Activated naive CD8-positive, alpha-beta T cell treated with anti-CD3 and anti-CD28 coated beads, Interleukin-2, amount 10 ng/mL, durations not matched to agents 7 days and 5 days (primary cell): ENCODE measurements around the gene BIN1. TPM values are rescaled to one million over a fixed set of nuclear protein-coding genes. Genes with fewer than 3 reads are reported as not detected.

Experiments
- ATAC-seq: fragments of 150-1000 bp; cut with Tn5 transposase; one replicate; pipeline ENCODE4 v1.10.0; 2021; ENCODE audit warnings: low read depth, moderate library complexity
- POLR2A ChIA-PET: fragments of 350-600 bp; sonication (Branson Sonifier 250); formaldehyde crosslinking; loops from one replicate; lab custom pipeline; 2021; ENCODE audit warnings: antibody characterized with exemption; lab: Charles Lee
- DNase-seq: peaks from one replicate; pipeline ENCODE4 v3.0.0; 2021
- H3K27ac Mint-ChIP-seq: one replicate; pipeline ENCODE4 v1.8.0; 2022; ENCODE audit warnings: mild to moderate bottlenecking, mixed read lengths
- H3K27me3 Mint-ChIP-seq: one replicate; pipeline ENCODE4 v1.8.0; 2022; ENCODE audit warnings: mild to moderate bottlenecking, moderate library complexity, mixed read lengths
- H3K36me3 Mint-ChIP-seq: one replicate; pipeline ENCODE4 v1.8.0; 2021; ENCODE audit warnings: mild to moderate bottlenecking, mixed read lengths
- H3K4me1 Mint-ChIP-seq: one replicate; pipeline ENCODE4 v1.8.0; 2021; ENCODE audit warnings: mixed read lengths
- H3K4me3 Mint-ChIP-seq: one replicate; pipeline ENCODE4 v1.8.0; 2022; ENCODE audit warnings: mild to moderate bottlenecking, moderate library complexity, mixed read lengths
- H3K9me3 Mint-ChIP-seq: one replicate; pipeline ENCODE4 v1.8.0; 2021; ENCODE audit warnings: mixed read lengths
- total RNA-seq, 2 experiments: library from RNA; stranded (reverse); gene quantifications; one replicate each; pipeline ENCODE4 v1.2.3, GENCODE V29; 2021

BIN1 gene
- total RNA-seq, 2 experiments from 2014 or later: 160 to 161 TPM

- Mint-ChIP-seq H3K36me3 (no peaks in the 10 kb centered on the region), H3K4me3 (no peak overlapping the region), H3K4me1 (peaks cover 5% of the 10 kb centered on the region), H3K27ac (no peak overlapping the region), H3K9me3 (no peaks in the 10 kb centered on the region), H3K27me3 (peaks cover 2% of the 10 kb centered on the region)
- POLR2A ChIA-PET: no interaction called here
- no peak for DNase-seq
- ATAC-seq: no peak
Measured at GRCh38 chr2:127097471-127097765, 9.5 kb downstream of the BIN1 start.

- Mint-ChIP-seq H3K9me3 (no peaks in the 10 kb centered on the region), H3K4me1 (peaks cover 5% of the 10 kb centered on the region), H3K4me3 (no peak overlapping the region), H3K27me3 (peaks cover 2% of the 10 kb centered on the region), H3K36me3 (no peaks in the 10 kb centered on the region), H3K27ac (no peak overlapping the region)
- no peak for ATAC-seq
- DNase-seq: no peak
- POLR2A ChIA-PET: no interaction called here
Measured at GRCh38 chr2:127096718-127097470, 10.1 kb downstream of the BIN1 start.

GRCh38 chr2:127096280-127096679 lies 10.7 kb downstream of the BIN1 start:
- Mint-ChIP-seq H3K27me3 (peaks cover 2% of the 10 kb centered on the region), H3K4me3 (no peak overlapping the region), H3K4me1 (peaks cover 5% of the 10 kb centered on the region), H3K9me3 (no peaks in the 10 kb centered on the region), H3K27ac (no peak overlapping the region), H3K36me3 (no peaks in the 10 kb centered on the region)
- ATAC-seq (no peak), DNase-seq (no peak)
- POLR2A ChIA-PET: no interaction called here

GRCh38 chr2:127095784-127096183 lies 11.2 kb downstream of the BIN1 start:
- POLR2A ChIA-PET: no interaction called here
- Mint-ChIP-seq H3K4me3 (no peak overlapping the region), H3K4me1 (peaks cover 5% of the 10 kb centered on the region), H3K36me3 (no peaks in the 10 kb centered on the region), H3K27me3 (peaks cover 2% of the 10 kb centered on the region), H3K9me3 (no peaks in the 10 kb centered on the region), H3K27ac (no peak overlapping the region)
- no peak for DNase-seq
- ATAC-seq: no peak

- Mint-ChIP-seq H3K4me1 (peaks cover 5% of the 10 kb centered on the region), H3K36me3 (no peaks in the 10 kb centered on the region), H3K27ac (no peak overlapping the region), H3K27me3 (peaks cover 2% of the 10 kb centered on the region), H3K9me3 (no peaks in the 10 kb centered on the region), H3K4me3 (no peak overlapping the region)
- ATAC-seq: no peak
- POLR2A ChIA-PET: no interaction called here
- DNase-seq: no peak
Measured at GRCh38 chr2:127095367-127095641, 11.7 kb downstream of the BIN1 start.

GRCh38 chr2:127094509-127095366 lies 12.2 kb downstream of the BIN1 start:
- Mint-ChIP-seq H3K4me1 (peaks cover 5% of the 10 kb centered on the region), H3K36me3 (no peaks in the 10 kb centered on the region), H3K4me3 (no peak overlapping the region), H3K27ac (no peak overlapping the region), H3K9me3 (no peaks in the 10 kb centered on the region), H3K27me3 (peaks cover 2% of the 10 kb centered on the region)
- no peak for DNase-seq
- POLR2A ChIA-PET: interaction anchor here (0.7 to 1.4 kb wide), 2 partner anchors 14 to 431 kb away, joined by 3 read pairs; no protein-coding TSS in a partner anchor
- no peak for ATAC-seq

- no peak for DNase-seq
- ATAC-seq: no peak
- no peaks in the 10 kb centered on the region for H3K36me3 Mint-ChIP-seq
- no peak overlapping the region for H3K27ac Mint-ChIP-seq
- POLR2A ChIA-PET: interaction anchor here (0.7 to 1.4 kb wide), 3 partner anchors 9 to 430 kb away, joined by 3 read pairs; no protein-coding TSS in a partner anchor
- H3K9me3 Mint-ChIP-seq: no peaks in the 10 kb centered on the region
- H3K27me3 Mint-ChIP-seq: peaks cover 2% of the 10 kb centered on the region
- peaks cover 3% of the 10 kb centered on the region for H3K4me1 Mint-ChIP-seq
- no peak overlapping the region for H3K4me3 Mint-ChIP-seq
Measured at GRCh38 chr2:127093648-127094210, 13.2 kb downstream of the BIN1 start.

GRCh38 chr2:127092901-127093516 lies 13.9 kb downstream of the BIN1 start:
- no peaks in the 10 kb centered on the region for H3K36me3 Mint-ChIP-seq
- H3K27me3 Mint-ChIP-seq: peaks cover 2% of the 10 kb centered on the region
- H3K27ac Mint-ChIP-seq: no peak overlapping the region
- POLR2A ChIA-PET: interaction anchor here (0.7 kb wide), 1 partner anchor 8 kb away, joined by 3 read pairs; no protein-coding TSS in a partner anchor
- DNase-seq (no peak), ATAC-seq (no peak)
- no peaks in the 10 kb centered on the region for H3K9me3 Mint-ChIP-seq
- H3K4me3 Mint-ChIP-seq: no peak overlapping the region
- peaks cover 5% of the 10 kb centered on the region for H3K4me1 Mint-ChIP-seq

GRCh38 chr2:127092306-127092705 lies 14.6 kb downstream of the BIN1 start:
- POLR2A ChIA-PET: no interaction called here
- DNase-seq (no peak), ATAC-seq (no peak)
- Mint-ChIP-seq H3K27me3 (peaks cover 2% of the 10 kb centered on the region), H3K4me1 (peaks cover 5% of the 10 kb centered on the region), H3K36me3 (no peaks in the 10 kb centered on the region), H3K27ac (no peak overlapping the region), H3K9me3 (no peaks in the 10 kb centered on the region), H3K4me3 (no peak overlapping the region)

- H3K4me1 Mint-ChIP-seq: peaks cover 7% of the 10 kb centered on the region
- DNase-seq (no peak), ATAC-seq (no peak)
- H3K4me3 Mint-ChIP-seq: no peak overlapping the region
- H3K36me3 Mint-ChIP-seq: no peaks in the 10 kb centered on the region
- POLR2A ChIA-PET: no interaction called here
- H3K27ac Mint-ChIP-seq: no peak overlapping the region
- no peaks in the 10 kb centered on the region for H3K9me3 Mint-ChIP-seq
- peaks cover 2% of the 10 kb centered on the region for H3K27me3 Mint-ChIP-seq
Measured at GRCh38 chr2:127091886-127092285, 15.1 kb downstream of the BIN1 start.

GRCh38 chr2:127091148-127091547 lies 15.8 kb downstream of the BIN1 start:
- H3K36me3 Mint-ChIP-seq: no peaks in the 10 kb centered on the region
- ATAC-seq (no peak), DNase-seq (no peak)
- H3K27ac Mint-ChIP-seq: no peak overlapping the region
- no peaks in the 10 kb centered on the region for H3K9me3 Mint-ChIP-seq
- H3K27me3 Mint-ChIP-seq: peaks cover 2% of the 10 kb centered on the region
- no peak overlapping the region for H3K4me3 Mint-ChIP-seq
- POLR2A ChIA-PET: interaction anchor here (1.4 kb wide), 1 partner anchor 11 kb away, joined by 9 read pairs; no protein-coding TSS in a partner anchor
- H3K4me1 Mint-ChIP-seq: peaks cover 11% of the 10 kb centered on the region

- Mint-ChIP-seq H3K27ac (no peak overlapping the region), H3K9me3 (no peaks in the 10 kb centered on the region), H3K27me3 (no peaks in the 10 kb centered on the region), H3K4me1 (peaks cover 16% of the 10 kb centered on the region), H3K4me3 (no peak overlapping the region), H3K36me3 (no peaks in the 10 kb centered on the region)
- DNase-seq: no peak
- POLR2A ChIA-PET: interaction anchor here (1.4 kb wide), 1 partner anchor 10 kb away, joined by 9 read pairs; no protein-coding TSS in a partner anchor
- no peak for ATAC-seq
Measured at GRCh38 chr2:127090281-127091120, 16.5 kb downstream of the BIN1 start.
